Right hindlimb (tissue), 1 donor: ENCODE measurements around the gene NOL4L.

ENCODE experiments used
- DNase-seq: peaks from one replicate; pipeline ENCODE4 v3.0.0-alpha.2; 2018

Gene NOL4L

DNA sequence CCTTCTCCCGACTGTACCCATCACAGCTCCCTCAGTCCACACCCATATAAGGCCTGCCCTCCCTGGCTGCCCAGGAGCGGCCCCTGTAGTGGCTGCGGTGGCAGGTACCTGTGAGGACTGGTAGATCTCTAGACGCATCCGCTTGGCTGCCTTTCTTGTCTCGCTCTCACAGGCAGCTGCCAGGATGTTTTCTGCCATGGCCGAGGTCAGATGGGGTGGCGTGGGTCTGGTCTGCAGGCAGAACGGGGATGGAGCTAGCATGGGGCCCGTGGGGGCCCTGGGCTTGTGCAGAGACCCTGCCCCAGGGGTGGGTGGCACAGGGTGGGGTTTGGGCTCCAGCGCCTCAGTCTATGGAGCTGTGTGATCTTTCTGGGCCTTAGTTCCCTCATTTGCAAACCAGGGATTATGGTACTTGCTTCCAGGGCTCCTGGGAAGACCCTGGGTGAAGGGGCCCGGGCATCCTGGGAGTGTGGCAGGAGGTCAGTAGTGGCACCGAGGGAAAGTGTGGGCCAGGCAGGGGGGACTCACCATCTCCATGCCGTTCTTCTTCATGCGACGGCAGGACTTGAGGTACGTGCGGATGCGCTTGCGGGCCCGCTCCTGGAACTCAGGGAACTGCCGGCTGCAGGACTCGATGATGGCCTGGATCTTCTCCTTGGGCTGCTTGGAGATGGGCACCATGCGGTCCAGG is 132.2 kb downstream of the NOL4L start:
- no peak for DNase-seq

DNA sequence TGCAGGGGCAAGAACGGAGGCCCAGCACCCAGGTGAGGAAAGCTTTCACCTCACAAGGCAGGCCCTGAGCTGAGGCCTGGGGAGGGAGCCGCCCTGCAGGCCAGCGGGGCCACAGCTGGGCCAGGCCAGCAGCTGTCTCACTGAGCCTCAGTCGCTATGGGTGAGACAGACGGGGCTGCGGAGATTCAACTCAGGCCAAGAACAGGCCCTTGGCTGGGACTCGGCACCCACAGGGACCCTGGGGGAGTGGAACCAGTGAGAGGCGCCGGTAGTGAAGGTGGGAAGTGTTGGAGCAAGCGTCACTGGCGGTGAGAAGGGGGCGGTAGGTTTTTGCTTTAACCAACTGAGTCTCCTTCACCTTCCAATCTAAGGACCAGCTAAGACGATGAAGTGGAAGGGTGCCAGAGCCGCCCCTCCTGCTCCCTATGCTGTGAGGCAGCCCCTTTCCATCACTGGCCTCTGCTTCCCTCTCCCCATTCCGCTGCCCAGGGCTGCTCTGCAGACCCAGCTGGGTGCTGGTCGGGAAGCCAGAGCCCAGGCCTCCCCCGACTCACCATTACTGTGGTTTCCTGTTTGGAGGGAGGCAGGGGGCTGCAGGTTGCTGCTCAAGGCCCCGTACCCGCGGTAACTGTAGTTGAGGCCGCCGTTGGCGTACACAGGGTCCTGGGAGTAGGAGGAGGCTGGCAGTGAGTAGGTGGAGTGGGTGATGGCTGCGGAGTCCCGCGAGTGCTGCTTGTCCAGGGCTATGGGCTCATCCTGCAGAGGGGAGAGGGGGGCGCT is 133.3 kb downstream of the NOL4L start:
- DNase-seq = peak; percentile 20

DNA sequence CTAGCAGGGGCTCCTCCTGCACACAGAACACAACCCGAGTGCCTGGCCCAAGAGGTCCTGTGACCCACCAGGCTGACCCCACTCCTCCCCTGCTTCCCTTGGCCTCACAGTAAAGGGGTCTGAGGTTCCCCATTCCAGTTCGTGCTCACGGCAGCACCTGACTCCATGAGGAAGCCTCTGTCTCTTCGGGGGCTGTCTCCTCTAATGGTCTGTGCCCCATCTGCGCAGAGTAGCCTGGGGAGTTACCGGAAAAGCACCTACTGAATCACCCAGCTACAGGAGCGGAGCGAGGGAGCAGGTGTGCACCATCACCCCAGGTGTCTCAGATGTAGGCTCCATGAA is 133.8 kb downstream of the NOL4L start:
- DNase-seq = peak; percentile 9

DNA sequence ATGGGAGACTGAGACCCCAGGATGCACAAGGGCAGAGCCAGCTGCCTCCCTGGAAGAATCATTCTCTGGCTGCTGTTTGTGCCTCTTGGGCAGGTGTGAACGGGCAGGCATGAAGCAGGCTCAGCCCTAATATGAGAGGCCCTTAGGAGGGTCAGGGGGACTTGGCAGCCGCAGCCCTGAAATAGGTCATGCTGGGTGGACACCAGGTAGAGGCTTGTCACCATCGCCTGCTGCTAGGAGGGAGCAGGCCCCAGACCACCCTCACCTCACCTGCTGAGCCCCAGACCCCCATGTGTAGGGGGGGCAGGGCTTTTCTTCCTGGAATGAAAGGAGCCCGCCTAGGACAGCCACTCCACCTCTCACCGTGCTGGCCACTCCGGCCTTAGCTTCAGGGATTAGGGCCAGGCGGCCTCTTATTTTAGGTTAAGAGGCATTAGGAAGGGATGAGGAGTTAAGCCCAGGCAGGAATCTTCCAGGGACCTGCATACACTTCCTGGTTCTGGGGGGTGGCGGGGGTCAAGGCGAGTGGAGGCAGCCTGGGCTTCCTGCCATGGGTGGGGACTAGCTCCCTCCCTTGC is 134.6 kb downstream of the NOL4L start:
- DNase-seq = peak; percentile 20

DNA sequence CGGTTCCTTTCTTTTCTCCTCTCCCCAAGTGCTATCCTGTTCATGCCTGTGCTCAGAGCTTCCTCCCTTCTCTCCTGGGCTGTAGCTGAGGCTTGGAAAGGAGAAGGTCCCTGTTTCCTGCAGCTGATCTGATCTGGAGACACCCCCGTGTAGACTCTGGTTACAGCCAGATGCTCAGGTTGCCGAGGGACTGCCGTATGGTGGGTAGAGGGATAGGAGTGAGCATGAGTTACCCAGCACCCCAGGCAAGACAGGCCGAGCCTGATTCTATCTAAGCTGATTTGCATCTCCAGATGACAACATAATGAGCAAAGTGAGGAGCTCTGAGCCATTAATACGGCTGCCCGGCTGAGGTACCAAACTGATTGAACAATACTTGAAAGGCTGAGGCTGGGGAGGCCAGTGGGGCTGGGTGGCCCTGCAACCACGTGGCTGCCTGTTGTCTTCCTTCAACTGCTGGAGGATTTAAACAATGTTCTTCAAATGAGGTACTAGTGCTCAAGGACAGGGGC is 135.2 kb downstream of the NOL4L start:
- peak; percentile 15 for DNase-seq

DNA sequence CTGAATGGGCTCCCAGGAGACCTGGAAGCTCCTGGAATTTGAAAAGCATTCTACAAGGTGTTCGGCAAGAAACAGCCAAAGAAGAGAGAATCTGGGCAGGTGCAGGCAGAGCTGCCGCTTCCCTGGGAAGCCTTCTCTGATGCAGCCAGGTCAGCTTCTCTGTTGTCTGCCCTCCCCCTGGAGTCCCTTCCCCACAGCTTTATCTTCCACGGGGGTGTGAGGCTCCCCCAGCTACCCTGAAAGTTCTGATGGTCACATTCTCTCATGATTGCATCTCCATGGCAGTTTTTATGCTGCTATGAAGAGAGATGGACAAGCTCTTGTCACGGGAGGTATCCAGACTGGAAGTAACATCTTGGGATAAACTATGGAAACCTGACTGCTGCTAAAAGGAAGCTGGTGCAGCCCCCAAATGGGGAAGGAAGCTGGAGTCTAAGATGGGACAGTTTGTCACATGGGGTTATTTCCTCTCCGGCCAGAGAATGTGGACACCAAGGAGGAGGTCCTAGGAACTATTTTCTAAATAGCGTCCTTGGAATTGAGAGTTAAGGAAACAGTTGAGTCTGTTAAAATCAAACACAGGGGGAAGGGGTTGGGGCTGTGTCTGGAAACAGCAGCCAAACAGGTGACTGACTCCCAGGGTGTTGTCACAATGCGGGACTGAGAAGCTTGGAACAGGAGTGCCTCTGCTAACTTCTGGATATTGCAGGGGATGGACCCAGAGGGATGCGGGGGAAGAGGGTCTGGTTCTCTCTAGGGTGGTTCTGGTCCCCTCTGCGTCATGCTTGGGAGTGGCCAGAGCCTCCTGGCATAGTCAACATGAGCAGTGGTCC is 135.9 kb downstream of the NOL4L start:
- DNase-seq = peak; percentile 7

DNA sequence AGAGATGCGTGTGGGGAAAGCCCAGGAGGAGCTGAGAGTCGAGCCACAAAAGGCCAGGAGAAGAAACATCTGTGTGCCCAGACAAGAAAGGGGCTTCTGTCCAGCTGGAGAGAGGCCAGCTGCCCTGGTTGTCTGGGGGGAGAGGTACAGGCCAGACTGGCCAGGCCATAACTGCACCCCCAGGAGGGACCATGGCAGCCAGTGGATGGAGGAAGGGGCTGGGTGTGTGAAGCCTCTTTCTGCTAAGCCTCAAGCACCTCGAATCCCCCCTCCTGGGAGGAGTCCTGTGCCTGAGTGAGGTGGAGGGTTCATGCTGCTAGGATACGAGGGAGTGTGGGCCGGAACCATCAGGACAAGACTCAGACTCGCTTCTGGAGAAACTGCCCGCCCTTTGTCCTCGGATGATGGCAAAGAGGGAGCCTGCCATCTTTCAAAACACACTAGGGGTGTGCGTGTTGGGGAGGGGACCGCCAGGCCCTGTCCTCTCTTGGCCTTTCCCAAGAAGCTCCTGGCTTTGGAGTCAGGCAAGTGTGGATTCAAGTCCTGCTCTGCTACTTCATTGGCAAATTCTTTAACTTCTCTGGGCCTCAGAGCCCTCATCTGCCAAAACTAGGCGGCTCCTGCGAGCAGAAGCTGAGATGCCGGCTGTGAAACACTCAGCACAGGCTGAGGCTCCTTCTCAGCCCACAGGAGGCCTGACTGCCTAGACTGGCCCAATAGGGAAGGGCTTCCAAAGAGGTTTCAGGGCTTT is 136.7 kb downstream of the NOL4L start:
- no peak for DNase-seq

DNA sequence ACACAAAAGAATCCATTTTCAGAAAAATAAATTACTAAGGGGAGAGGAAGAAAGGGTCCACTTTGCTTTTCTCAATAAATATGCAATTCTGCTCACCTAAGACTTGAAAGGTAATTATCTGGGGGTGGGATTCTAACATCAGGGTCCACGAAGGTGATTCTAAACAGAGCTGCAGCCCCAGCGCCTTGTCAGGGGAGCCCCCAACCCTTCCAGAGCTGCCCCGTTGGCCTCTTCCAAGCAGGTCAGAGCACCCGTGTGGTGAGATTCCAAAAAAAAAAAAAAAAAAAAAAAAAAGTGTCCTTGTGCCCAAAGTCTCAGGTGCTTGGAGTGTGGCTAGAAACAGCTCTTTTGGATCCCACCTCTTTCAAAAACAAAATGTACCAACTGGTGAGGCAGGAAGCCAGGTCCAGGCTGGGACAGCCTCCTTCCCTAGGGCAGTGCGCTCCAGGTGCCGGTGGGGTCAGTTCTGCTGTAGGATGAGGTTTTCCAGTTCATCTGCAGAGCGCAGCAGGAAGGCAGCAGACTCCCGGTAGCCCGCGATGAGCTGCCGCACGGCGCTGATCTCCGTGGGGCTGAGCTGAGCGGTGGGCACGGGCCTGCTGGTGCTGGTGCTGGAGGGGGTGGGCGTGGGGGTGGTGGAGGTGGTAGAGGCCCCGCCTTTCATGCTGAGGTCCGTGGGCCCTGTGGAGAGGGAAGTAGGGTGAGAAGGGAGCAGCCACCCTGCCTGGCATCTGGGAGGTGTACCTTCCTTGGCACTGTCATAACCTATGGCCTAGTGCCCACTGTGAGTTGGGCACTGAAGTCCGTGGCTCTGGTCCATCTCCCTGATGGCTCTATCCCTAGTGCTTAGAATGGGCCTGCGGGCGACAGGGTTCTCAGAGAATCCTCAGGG is 137.8 kb downstream of the NOL4L start:
- DNase-seq = no peak

DNA sequence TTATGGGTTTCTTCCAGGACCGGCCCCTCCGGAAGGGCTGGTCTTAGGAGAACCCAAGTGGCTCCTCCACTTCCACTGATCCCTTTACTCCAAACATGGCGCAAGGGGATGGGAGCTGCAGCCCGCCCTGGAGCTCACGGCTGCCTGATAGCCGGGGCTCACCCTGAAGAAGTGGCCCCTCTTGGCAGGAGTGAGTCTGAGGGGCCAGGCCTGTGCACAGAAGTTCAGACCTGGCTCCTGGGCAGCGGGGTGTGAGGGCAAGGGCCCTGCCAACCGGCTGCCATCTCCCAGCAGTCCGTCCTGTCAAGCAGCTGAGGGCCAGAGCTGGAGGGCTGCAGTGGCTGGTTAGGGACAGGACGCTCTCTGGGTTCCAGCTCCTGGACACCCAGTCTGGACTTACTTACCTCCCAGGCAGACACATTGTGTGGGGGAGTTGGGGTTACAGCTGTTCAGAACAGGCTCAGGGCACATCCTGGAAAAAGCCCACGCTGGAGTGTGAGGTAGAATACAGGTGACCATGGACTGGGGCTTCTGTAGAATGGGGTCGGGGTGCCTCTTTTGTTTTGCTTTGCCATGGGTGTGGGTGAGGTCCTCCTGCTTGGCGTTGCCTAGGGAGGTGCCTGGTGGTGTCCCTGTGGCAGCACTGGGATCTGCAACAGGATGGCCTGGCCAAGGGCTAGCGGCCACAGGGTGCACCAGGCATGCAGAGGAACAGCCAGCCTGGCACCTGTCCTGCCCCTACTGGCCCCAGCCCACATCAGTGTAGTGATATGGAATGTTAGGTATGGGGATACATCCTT is 138.6 kb downstream of the NOL4L start:
- no peak for DNase-seq

DNA sequence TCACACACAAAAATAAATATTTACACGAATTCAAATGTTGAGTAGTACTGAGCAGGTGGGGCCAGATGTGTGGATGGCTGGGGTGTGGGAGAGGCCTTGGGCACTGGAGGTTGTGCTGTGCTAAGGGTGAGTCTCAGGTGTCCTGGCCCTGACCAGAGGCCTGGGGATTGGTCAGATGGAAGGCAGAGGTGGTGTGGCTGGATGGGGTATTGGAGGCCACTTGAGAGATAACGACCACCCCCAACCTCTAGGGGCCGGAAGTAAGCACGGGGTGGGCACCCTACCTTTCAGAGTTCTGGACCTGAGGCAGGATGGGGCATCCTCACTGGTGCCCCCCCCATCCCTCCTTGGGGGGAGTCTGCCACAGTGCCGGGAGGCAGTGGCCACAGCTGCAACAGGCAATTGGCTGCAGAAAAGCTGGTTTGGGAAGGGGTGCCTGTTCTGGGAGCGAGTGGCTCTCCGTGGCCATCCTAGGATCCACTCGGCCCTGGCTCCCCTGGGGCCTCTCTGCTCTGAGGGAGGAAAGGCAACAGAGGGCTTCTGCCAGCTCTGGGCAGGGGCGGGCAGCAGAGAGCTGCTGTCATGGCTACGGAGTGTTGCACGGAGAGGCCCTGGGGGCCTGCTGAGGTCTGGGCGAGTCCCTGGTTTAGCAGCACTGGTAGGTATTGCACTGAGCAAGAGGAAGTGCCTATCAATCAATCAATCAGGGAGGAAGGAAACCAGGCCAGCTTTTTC is 139.4 kb downstream of the NOL4L start:
- DNase-seq = no peak

DNA sequence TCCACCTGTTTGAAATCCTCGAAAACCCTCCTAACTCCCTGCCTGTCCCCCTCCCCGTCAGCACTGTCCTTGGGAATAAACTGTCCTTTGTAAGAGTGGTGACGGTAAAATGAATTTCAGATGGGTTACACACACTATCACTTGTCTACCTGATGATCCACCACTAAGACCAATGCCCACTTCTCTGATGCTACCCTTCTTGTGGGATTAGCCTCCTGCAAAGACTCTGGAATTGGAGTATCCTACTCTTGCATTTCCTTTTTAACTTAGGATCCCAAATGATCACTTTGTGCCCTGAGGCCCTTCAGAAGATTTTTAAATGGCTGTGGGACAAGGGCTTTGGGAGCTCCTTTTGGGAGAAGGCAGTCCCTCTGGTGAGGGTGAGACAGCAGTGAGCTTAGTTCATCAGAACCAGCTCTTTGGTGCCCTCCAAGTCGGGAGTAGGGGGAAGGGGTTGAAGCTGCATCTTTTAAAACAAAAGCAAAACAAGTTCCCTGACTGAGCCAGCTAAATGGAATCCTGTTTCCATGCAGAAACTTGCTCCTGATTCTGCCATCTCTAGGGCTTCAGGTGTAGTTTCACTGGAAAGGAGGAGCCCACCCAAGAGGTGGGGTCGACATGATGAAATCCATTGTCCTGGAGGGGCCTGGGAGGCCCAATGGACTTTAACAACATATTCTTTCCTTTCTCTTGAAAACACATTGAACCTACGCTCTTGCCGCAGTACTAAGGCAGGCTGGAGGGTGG is 140.5 kb downstream of the NOL4L start:
- DNase-seq = no peak

DNA sequence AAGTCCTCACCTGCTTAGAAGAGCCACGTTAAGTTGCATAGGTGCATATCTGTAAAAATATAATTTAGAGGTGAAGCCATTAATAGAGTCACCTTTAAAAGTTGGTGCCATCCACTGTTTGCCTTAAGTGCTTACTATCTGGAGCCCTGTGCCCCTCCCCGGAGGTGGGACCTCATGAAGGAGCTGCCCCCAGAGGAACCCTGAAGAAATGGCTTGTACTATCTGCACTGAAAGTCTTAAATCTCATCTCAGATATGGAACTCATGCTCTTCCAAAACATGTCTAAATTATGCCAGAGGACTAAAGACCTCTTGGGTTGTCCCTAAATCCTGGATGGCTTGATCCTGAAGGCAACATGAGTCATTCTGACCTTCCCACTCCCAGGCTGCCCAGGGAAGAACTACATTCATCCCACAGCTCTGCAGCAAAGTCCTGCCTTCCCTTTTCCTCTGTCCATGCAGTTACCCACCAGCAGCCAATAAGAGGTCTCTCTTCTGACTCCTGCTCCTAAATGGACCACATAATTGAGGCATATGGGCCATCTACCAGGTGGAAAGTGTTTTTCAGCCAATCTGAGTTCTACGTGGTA is 141.7 kb downstream of the NOL4L start:
- DNase-seq = no peak

DNA sequence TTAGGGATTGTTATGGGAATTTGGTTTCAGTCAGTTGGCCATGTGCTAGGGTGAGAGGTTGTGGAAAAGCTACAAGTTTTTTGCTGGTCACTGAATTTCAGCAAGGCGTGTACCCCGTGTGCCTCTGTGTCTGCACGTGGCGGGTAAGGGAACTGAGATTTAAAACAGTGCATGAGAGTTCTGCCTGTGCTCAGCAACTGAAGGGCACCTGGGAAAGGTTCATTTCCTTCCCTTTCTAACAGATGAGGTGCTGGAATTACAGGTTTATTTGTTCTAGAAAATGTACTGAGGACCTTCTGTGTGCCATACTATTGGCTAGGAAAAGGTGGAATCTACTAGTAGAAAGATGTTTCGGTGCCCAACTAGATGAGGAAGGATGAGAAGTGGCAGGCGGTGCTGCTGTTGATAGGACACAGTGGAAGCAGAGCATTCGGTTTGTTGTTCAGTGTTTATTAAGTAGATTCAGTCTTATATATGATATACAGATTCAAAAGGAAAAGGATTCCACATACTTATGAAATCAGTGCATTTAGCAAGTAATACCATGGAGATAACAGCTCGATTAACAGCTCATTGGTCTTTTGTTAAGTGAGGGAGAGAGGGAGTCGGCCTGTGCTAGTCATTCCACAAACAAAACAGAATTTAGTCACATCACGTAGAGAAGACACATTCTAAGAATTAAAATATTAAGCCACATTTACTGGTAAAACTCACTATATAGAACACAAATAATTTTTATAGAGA is 142.3 kb downstream of the NOL4L start:
- no peak for DNase-seq

DNA sequence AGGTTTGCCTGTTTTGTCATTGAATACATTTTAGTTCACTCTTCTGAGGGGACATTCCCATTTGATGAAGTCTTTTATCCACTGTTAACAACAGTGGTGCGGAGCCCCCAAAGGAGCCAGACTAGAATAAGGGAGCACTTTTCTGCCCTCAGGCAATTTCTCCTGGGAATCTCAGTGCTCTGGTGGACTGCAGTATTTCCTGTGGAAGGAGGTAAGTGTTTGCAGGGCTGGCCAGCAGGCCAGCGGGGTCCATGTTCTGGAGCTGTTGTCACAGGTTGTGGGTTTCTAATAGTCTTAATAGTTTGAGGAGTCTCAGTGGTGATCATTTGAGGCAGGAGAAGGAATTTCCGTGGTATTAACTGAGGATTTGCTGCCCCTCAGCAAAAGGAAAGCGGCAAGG is 143.5 kb downstream of the NOL4L start:
- no peak for DNase-seq

DNA sequence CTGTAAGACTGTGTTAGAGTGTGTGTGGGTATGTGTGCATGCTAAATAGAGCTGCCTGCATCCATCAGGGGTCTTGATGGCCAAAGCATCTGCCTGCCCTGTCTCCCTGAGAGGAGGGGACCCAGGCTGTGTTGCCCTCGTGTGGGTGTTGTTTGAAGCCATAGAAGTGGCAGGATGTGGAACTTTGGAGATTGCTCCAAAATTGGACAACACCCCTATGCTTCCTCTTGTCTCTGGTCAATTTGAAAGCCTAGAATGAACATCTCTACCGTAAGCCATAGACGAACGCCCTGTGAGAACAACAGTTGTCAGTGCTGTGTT is 144.4 kb downstream of the NOL4L start:
- DNase-seq = no peak

DNA sequence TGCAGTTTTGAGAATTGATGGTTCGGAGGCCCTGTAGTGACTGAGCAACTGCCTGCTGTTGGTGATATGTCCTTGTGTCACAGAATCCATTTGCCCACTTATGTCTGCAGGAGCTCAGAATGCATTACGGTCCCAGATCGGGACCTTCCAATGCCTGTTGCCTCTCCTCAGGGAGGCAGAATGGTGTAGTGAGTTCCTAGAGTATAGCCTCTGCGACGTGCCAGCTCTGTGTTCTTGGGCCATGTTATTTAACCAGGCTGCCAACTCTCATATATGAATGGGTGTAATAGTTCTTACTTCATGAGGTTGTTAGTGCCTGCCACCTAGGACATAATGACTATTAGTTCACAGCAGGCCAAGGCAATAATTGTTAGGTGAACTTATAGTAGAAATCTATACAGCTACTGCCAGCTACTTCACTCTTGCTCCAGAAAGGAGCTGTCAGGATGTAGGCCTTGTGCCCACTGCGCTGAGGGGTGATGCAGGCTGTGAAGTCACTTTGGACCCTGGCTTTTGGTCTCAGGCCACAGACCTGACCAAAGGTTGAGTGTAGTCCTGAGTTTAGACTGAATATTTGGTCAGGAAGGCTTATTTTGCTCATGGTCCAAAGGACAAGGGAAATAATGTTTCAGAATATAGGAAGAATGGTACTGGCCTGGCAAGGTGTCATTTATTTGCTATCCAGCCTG is 144.9 kb downstream of the NOL4L start:
- DNase-seq = no peak

DNA sequence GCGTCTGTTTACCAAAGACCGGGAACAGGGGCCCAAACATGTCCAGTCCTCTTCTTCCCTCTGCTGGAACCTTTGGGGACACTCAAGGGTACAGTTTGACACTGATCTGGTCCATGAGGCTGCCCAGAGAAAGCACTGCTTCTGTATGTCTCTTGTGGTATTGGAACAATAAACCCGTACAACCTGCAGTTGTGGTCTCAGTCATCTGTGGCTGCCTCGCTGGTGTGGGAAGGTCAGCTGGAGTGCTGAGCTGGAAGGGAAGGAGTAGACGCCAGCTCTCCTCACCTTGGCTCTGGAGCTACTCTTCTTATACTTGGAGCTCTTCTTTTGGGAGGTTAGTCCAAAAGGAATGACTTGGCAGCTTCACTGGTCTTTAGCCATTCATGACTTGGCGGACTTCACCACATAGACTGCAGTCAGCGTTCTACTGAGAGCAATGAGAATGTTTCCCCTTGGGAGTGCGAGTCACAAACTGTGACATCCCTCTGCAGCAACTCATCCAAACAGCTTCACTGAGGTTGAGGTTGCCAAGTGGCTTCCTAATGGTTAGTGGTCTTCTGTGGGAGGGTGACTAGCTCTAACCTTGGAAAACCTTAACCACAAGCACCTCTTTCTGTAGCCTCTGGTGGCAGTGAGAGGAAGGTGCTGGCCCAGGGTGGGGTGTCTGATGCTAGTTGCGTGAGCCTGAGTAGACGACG is 145.9 kb downstream of the NOL4L start:
- no peak for DNase-seq
